ENCODE measurements around the gene PRDM15. TPM values are rescaled to one million over a fixed set of nuclear protein-coding genes. Genes with fewer than 3 reads are reported as not detected.

PRDM15 gene
- total RNA-seq, 2 experiments from 2014 or later, result 8.5 to 9.9 TPM

DNA sequence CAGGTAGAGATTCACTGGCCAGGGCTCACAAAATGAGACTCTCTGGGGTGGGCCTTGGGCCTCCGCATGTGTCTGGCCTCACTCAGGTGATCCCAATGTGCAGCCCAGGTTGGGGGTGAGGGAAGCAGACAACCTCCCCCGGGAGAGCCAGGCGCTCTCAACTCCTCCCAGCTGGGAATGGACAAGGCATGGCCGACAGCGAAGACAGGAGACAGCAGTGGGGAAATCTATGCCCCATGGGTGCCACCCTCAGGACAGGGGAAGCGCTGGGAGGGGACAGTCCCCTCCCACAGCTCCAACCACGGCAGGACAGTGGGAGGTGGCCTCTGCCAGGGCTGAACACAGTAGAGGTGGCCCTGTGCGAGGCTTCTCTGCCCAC, 47.7 kb downstream of the PRDM15 start:
- CTCF ChIA-PET, result no interaction called here
- Mint-ChIP-seq H3K36me3 (peaks cover 15% of the 10 kb centered on the region), H3K27me3 (no peaks in the 10 kb centered on the region), H3K27ac (no peak overlapping the region), H3K9me3 (no peaks in the 10 kb centered on the region), H3K4me1 (ENCODE audit: low read depth) (no peaks in the 10 kb centered on the region), H3K4me3 (no peak overlapping the region)
- intact Hi-C loops (cut with micrococcal nuclease), result no loop called here
- POLR2A ChIA-PET, result no interaction called here
- DNase-seq, result no peak

DNA sequence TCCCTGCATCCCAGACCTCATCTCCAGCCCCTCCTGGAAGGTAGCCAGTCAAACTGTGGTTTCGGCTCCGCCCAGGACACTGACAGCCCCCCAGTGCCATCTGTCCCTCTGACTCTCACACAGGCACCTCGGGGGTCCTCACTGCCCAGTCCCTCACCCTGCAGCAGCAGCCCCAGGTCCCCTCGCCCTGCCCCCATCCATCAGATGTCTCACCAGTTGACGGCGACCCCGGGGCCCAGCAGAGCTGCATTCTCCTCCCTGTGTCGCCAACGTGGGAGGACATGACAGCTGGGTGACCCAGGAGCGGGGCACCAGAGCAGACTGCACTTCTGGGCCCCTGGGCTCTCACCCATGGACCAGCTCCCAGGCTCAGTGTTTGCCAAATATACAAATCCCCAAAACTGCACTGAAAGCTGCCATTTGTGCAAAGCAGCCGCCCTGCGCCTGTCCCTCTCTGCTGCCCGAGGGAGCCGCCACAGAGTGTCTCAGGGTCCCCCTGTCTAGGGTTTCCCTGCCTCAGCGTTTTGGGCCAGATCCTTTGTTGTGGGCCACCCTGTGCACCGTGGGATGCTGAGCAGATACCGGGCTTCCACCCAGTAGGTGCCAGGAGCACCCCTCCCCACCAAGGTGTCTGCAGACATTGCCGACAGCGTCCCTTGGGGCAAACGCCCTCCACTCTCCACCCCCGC, 48.2 kb downstream of the PRDM15 start:
- ChIA-PET CTCF (no interaction called here), POLR2A (no interaction called here)
- H3K9me3 Mint-ChIP-seq, result no peaks in the 10 kb centered on the region
- no peaks in the 10 kb centered on the region for H3K4me1 Mint-ChIP-seq (ENCODE audit: low read depth)
- intact Hi-C loops (cut with micrococcal nuclease), result no loop called here
- H3K4me3 Mint-ChIP-seq, result no peak overlapping the region
- H3K27me3 Mint-ChIP-seq, result no peaks in the 10 kb centered on the region
- H3K27ac Mint-ChIP-seq, result no peak overlapping the region
- DNase-seq, result no peak
- H3K36me3 Mint-ChIP-seq, result peaks cover 14% of the 10 kb centered on the region

DNA sequence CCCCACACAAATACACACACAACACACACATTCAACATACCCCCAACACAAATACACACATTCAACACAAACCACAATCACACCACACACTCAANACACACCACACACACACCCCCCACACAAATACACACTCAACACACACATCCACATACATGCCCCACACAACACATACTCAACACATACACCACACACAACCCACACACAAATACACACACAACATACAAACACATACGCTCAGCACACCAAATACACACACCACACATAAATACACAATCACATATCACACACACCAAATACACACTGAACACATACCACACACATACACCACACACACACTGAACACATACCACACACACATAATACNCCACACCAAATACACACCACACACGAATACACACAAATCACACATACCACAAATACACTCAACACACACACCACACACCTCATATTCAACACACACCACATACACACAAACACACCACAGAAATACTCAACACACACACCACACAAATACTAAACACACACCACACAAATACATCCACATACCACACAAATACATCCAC, 48.9 kb downstream of the PRDM15 start:
- H3K27me3 Mint-ChIP-seq, result no peaks in the 10 kb centered on the region
- H3K9me3 Mint-ChIP-seq, result no peaks in the 10 kb centered on the region
- H3K4me1 Mint-ChIP-seq (ENCODE audit: low read depth), result no peaks in the 10 kb centered on the region
- peaks cover 13% of the 10 kb centered on the region for H3K36me3 Mint-ChIP-seq
- intact Hi-C loops (cut with micrococcal nuclease), result no loop called here
- no peak overlapping the region for H3K4me3 Mint-ChIP-seq
- ChIA-PET CTCF (no interaction called here), POLR2A (no interaction called here)
- H3K27ac Mint-ChIP-seq, result no peak overlapping the region
- no peak for DNase-seq

DNA sequence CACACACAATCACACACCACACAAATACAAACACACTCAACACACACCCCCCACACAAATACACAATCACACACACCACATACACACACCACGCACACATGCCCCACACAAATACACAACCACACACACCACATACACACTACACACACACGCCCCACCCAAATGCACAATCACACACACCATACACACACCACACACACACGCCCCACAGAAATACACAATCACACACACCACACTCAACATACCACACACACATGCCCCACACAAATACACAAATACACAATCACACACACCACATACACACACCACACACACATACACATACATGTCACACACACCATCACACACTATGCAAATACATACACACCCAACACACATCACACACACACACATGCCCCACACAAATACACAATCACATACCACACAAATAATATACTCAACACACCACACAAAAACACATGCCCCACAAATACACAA, 50.2 kb downstream of the PRDM15 start:
- Mint-ChIP-seq H3K4me3 (no peak overlapping the region), H3K27me3 (no peaks in the 10 kb centered on the region)
- CTCF ChIA-PET, result no interaction called here

DNA sequence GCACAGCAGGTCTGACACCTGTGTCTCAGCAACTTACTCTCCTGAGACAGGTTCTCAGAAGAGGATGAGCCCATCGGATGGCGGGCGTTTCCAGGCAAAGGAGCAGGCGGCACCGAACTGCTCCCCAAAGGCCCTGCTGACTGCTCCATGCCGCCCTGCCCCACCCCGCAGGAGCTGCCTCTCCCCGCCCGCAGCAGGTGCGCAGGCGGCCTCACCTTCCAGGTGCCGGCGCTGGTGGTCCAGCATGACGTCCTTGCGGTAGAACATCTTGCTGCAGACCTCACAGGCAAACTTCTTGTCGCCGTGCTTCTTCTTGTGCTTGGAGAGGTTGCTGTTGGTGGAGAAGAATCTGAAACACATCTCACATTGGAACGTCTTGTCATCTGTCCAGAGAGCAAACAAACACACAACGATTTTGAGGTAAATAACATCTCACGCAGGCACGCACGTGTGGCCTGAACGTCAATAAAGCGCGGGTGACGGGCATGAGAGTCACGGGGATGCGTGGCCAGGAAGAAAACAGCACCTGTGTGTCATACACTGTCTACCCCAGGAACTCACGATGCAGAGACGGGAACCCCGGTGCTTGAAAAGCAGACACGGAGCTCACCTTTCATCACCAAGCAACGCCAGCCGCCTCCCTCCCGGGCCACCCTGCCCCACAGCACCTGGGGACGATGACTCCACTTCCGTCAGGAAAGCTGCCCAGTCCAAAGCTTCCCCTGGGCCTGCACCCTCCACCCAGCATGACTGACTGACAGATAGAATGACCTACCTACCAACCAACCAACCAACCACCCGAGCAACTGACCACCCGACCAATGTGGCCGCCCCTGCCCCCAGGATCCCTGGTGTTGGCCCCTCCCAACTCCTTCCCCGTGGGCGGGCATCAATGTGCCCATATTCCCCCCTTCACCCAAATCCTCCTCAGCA, 50.9 kb downstream of the PRDM15 start:
- no peak for DNase-seq
- Mint-ChIP-seq H3K36me3 (peaks cover 8% of the 10 kb centered on the region), H3K27ac (no peak overlapping the region), H3K4me3 (no peak overlapping the region), H3K9me3 (no peaks in the 10 kb centered on the region), H3K4me1 (ENCODE audit: low read depth) (no peaks in the 10 kb centered on the region), H3K27me3 (no peaks in the 10 kb centered on the region)
- ChIA-PET POLR2A (no interaction called here), CTCF (interaction anchor here (0.6 kb wide), 1 partner anchor 280 kb away, joined by 3 read pairs; no protein-coding TSS in a partner anchor)
- intact Hi-C loops (cut with micrococcal nuclease), result no loop called here

More for the DNA sequence above, 50.2 kb downstream of the PRDM15 start:
- DNase-seq, result no peak
- intact Hi-C loops (cut with micrococcal nuclease), result no loop called here
- Mint-ChIP-seq H3K27ac (no peak overlapping the region), H3K4me1 (ENCODE audit: low read depth) (no peaks in the 10 kb centered on the region), H3K9me3 (no peaks in the 10 kb centered on the region), H3K36me3 (peaks cover 9% of the 10 kb centered on the region)
- POLR2A ChIA-PET, result no interaction called here

DNA sequence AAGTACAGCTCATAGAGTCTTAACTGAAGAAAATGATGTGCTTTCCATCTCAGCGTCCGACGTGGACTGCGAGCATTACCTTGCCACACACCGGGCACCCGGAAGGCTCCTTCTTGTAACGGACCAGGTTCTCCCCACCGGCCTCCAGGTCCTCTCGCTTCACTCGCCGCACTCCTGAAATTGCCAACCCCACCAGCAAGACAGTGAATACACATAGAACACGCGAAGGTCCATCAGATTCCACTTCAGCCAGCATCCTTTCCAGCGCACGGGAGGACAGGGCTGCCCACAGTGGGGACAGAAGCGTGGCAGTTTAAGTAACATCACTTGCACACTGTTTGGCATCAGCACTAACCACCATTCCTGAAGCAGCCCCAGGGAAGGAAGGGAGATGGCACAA, 53.3 kb downstream of the PRDM15 start:
- no peaks in the 10 kb centered on the region for H3K4me1 Mint-ChIP-seq (ENCODE audit: low read depth)
- no peak overlapping the region for H3K27ac Mint-ChIP-seq
- ChIA-PET POLR2A (interaction anchor here (1.1 kb wide), 1 partner anchor 282 kb away, joined by 3 read pairs; no protein-coding TSS in a partner anchor), CTCF (interaction anchor here (1.4 kb wide), 2 partner anchors 9 to 291 kb away, joined by 4 to 6 read pairs; no protein-coding TSS in a partner anchor)
- intact Hi-C loops (cut with micrococcal nuclease), result no loop called here
- no peak overlapping the region for H3K4me3 Mint-ChIP-seq
- H3K27me3 Mint-ChIP-seq, result no peaks in the 10 kb centered on the region
- no peaks in the 10 kb centered on the region for H3K9me3 Mint-ChIP-seq
- H3K36me3 Mint-ChIP-seq, result peaks cover 8% of the 10 kb centered on the region
- no peak for DNase-seq

DNA sequence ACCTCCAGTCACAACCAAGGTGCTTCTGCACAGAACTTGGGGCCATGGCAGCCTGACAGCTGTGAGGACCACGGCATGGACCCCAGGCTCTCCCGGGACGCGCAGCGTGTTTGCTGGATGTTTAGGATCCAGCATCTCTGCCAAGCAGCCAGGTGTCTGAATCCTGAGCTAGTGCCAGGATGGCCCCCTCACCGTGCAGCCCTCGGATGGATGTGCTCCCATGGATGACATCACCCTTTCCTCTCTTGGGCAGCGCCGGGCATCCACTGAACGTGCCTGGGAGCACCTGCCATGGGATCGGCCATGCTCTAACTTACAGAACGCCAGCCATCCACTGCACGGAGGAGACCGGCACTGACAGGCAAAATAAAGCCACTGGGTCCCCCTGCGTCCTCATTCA, 53.9 kb downstream of the PRDM15 start:
- Mint-ChIP-seq H3K27ac (no peak overlapping the region), H3K27me3 (no peaks in the 10 kb centered on the region), H3K9me3 (no peaks in the 10 kb centered on the region), H3K4me3 (no peak overlapping the region), H3K4me1 (ENCODE audit: low read depth) (no peaks in the 10 kb centered on the region), H3K36me3 (peaks cover 12% of the 10 kb centered on the region)
- POLR2A ChIA-PET, result interaction anchor here (1.1 kb wide), 1 partner anchor 282 kb away, joined by 3 read pairs; no protein-coding TSS in a partner anchor
- intact Hi-C loops (cut with micrococcal nuclease), result no loop called here
- no peak for DNase-seq
- CTCF ChIA-PET, result interaction anchor here (1.4 kb wide), 2 partner anchors 8 to 292 kb away, joined by 4 to 6 read pairs; no protein-coding TSS in a partner anchor

DNA sequence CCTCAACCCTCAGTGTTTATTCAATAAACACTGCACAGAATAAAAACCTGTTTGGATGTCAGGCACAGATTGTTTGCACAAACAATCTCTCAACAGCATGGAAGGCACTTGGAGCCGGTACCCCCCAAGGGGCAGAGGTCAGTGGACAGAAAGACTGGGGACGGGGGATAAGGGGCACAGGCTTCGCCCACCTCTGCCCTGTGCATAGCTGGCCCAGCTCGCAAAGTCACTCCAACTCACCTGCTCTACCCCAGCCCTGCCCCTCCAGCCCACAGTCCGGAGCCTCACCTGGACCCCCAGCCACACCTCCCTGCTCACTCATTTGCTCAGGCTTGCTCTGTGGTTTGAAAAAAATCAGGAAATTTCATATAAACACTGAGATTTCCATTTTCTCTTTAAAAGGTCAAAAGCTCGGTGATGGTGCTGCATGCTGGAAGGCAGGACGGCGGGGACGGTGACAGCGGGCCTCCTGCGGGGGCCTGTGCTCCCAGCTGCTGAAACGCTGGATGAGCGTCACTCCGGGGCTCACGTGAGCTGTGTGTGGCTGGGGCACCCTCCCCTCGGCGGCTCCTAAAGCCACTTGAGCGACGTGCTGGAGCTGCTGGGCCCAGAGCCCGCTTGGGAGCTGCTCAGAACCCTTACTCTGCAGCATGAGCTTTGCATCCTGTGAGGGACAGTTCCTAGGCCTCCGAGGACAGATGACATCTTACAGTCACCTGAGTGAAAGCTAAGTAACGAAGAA, 54.5 kb downstream of the PRDM15 start:
- POLR2A ChIA-PET, result no interaction called here
- DNase-seq, result no peak
- CTCF ChIA-PET, result interaction anchor here (1.1 to 1.4 kb wide), 3 partner anchors 8 to 296 kb away, joined by 3 to 6 read pairs (median 4); no protein-coding TSS in a partner anchor
- Mint-ChIP-seq H3K4me3 (no peak overlapping the region), H3K36me3 (peaks cover 12% of the 10 kb centered on the region), H3K9me3 (no peaks in the 10 kb centered on the region), H3K4me1 (ENCODE audit: low read depth) (no peaks in the 10 kb centered on the region), H3K27me3 (no peaks in the 10 kb centered on the region), H3K27ac (no peak overlapping the region)
- intact Hi-C loops (cut with micrococcal nuclease), result no loop called here

DNA sequence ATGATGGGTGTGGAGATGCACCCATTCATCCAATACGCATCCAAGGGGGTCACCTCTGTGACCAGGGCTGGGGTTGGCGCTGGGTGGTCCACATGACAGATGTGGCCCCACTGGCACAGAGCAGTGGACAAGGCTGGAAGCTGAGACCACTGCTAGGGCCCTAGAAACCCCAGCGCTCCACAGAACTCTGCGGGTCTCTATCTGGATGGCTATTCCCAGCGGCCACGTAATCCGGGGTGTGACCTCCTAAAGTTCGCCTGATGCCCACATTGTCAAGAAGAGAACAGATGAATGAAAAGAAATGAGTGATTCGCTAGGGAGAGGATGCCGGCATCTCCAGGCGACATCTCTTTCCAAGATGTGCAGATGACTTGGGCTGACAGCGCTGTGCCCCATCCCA, 55.2 kb downstream of the PRDM15 start:
- ChIA-PET POLR2A (no interaction called here), CTCF (interaction anchor here (1.1 kb wide), 1 partner anchor 297 kb away, joined by 3 read pairs; no protein-coding TSS in a partner anchor)

DNA sequence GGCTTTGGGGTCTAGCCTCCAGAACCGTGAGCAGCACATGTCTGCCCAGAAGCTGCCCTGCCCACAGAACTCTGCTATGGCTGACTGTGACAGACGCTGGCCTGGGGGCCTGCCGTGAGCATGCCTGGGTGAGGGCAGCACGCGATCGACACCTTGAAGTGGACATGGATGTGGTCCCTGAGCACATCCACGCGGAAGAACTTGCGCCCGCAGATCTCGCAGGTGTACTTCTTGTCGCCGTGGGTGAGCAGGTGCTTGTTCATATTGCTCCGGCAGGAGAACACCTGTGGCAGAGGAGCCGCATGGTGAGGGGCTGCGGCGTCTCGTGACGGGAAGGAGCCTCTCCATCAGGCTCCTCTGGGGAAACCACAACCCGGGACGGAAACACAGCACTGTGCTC, 56.0 kb downstream of the PRDM15 start:
- Mint-ChIP-seq H3K27me3 (no peaks in the 10 kb centered on the region), H3K4me1 (ENCODE audit: low read depth) (no peaks in the 10 kb centered on the region), H3K27ac (no peak overlapping the region), H3K4me3 (no peak overlapping the region), H3K36me3 (peaks cover 12% of the 10 kb centered on the region), H3K9me3 (no peaks in the 10 kb centered on the region)
- DNase-seq, result no peak
- intact Hi-C loops (cut with micrococcal nuclease), result no loop called here
- ChIA-PET CTCF (interaction anchor here (1.1 kb wide), 1 partner anchor 298 kb away, joined by 3 read pairs; no protein-coding TSS in a partner anchor), POLR2A (no interaction called here)

More for the DNA sequence above, 55.2 kb downstream of the PRDM15 start:
- H3K36me3 Mint-ChIP-seq, result peaks cover 12% of the 10 kb centered on the region
- no peaks in the 10 kb centered on the region for H3K9me3 Mint-ChIP-seq
- H3K4me1 Mint-ChIP-seq (ENCODE audit: low read depth), result no peaks in the 10 kb centered on the region
- DNase-seq, result no peak
- H3K4me3 Mint-ChIP-seq, result no peak overlapping the region
- H3K27ac Mint-ChIP-seq, result no peak overlapping the region
- H3K27me3 Mint-ChIP-seq, result no peaks in the 10 kb centered on the region
- intact Hi-C loops (cut with micrococcal nuclease), result no loop called here

DNA sequence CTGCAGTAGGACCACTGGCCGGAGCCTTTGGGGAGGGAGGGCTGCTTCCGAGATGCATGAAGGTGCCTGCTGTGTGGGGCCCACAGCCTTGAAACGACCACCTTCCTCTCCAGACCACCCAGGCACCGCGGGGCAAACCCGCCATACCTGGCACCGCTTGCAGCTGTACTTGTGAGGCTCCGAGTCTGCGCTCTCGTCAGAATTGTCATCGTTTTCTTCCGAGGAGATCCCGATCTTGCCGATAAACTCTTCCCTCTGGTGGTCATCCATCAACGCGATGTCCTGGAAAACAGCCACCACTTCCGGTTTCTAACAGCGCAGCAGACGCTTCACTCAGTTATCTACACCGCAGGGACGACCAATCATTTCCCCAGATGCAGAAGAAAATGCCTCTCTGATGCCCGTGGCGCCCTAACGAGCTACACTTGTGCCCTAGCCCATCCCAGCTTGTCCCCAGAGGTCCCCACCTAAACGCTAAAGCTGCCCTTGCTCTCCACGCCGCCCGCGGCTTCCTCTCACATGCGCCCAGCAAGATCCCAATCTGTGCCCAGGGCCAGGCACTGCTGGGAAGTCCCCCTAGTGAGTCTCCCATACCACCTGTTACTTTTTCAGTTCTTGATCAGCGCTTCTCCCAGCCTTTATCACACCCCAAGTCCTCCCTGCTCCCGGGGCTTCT, 57.2 kb downstream of the PRDM15 start:
- H3K9me3 Mint-ChIP-seq, result no peaks in the 10 kb centered on the region
- ChIA-PET CTCF (interaction anchor here (1.0 kb wide), 1 partner anchor 295 kb away, joined by 3 read pairs; no protein-coding TSS in a partner anchor), POLR2A (no interaction called here)
- peaks cover 10% of the 10 kb centered on the region for H3K36me3 Mint-ChIP-seq
- intact Hi-C loops (cut with micrococcal nuclease), result no loop called here
- DNase-seq, result no peak
- H3K4me1 Mint-ChIP-seq (ENCODE audit: low read depth), result peaks cover under 1% of the 10 kb centered on the region
- H3K27ac Mint-ChIP-seq, result no peak overlapping the region
- H3K27me3 Mint-ChIP-seq, result no peaks in the 10 kb centered on the region
- no peak overlapping the region for H3K4me3 Mint-ChIP-seq
